ENCODE measurements around the gene SLITRK2.

The SLITRK2 gene

DNA sequence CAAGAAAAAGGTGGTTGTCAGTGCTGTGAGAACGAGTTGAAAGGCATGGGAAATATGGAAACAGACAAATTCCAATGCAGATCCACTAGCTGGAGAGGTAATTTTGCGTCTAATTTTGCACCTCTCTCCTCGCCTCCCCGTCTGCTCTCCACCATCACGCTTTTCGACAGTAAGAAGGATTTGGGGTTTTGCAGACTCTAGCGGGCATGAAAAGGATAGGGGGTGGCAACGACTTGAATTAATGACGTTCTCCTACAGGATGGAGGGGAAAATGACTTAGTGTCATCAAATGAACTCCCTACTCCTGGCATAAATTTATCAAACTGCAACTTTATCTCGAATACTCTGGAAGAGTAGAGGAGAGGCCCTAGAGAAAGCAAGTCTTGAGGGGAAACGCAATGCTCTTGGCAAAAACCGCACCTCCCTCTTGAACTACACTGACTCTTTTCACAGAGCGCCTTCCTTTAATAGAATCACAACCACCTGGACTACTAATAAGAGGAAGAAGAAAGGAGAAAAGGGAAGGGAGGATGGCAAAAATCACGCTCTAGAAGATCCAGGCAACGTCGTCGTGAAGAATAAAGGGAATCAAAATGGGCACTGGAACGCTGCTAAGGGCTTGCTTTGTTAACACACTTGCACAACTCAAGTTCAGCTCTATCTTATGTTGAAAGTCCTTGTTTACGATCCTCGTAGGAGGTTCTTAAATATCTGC is 871 bp upstream of the SLITRK2 start:
- peak overlapping the region; percentile 38 for H3K4me3 ChIP-seq (ENCODE audit: low read depth, low read length)
- no peaks in the 10 kb centered on the region for H3K27me3 ChIP-seq (replicated peaks)
- no peaks in the 10 kb centered on the region for H3K36me3 ChIP-seq (replicated peaks)

DNA sequence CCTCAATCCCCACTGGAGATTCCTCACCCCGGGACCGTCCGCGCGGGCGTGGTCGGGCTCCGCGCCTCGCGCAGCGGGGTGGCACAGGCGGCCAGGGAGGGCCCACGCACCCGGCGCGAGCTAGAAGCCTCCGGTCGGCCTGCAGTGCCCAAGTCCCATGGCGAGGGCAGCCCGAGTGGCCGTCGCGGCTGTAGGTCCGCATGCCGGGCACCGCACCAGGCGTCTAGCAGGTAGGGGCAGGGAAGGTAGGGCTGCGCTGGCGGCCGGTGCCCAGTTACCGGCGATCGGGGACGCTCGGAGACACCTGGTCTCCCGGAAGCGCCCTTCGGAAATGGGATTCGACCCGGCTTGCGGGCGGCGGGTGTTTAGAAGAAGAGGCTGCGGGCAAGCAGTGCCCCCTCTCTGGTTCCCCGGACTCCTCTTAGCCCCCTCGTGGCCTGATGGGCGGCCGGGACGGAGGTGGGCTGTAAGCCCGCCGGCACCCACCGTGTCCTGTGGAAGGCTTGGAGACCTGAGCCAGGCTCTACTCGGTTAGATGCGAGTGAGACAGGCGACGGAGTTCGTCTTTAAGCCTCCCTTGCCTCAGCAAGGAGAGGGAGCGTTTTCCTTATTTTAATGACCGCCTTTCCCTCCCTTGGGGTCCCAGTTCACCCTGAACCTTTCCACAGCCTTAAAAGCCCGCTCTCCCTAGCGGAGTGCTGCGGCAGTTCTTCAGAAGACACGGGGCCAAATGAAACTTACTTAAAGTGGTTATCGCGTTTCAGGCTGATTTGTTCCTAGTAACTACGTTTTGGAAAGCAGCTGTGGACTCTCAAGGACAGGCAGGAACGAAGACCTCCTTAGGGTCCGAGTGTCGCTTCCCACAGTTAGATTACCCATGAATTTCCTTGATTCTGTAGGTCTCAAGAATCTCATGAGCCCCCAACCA is 821 bp downstream of the SLITRK2 start:
- H3K27ac ChIP-seq: no peak overlapping the region
- H3K4me3 ChIP-seq (ENCODE audit: low read depth, low read length): peak overlapping the region; percentile 46
- DNase-seq: no peak
- no peaks in the 10 kb centered on the region for H3K36me3 ChIP-seq (replicated peaks)
- no peaks in the 10 kb centered on the region for H3K27me3 ChIP-seq (replicated peaks)
- TF ChIP-seq, protein P1, sequence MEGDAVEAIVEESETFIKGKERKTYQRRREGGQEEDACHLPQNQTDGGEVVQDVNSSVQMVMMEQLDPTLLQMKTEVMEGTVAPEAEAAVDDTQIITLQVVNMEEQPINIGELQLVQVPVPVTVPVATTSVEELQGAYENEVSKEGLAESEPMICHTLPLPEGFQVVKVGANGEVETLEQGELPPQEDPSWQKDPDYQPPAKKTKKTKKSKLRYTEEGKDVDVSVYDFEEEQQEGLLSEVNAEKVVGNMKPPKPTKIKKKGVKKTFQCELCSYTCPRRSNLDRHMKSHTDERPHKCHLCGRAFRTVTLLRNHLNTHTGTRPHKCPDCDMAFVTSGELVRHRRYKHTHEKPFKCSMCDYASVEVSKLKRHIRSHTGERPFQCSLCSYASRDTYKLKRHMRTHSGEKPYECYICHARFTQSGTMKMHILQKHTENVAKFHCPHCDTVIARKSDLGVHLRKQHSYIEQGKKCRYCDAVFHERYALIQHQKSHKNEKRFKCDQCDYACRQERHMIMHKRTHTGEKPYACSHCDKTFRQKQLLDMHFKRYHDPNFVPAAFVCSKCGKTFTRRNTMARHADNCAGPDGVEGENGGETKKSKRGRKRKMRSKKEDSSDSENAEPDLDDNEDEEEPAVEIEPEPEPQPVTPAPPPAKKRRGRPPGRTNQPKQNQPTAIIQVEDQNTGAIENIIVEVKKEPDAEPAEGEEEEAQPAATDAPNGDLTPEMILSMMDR (IDR thresholded peaks at IDR 0.05; ENCODE audit: low read depth, low read length, missing control alignments): no peak
- in situ Hi-C loops (cut with HindIII; ENCODE audit: low pct_ligation_motif_present, low sequenced_read_pairs): no loop called here

More for the DNA sequence above, 871 bp upstream of the SLITRK2 start:
- in situ Hi-C loops (cut with HindIII; ENCODE audit: low pct_ligation_motif_present, low sequenced_read_pairs): no loop called here
- H3K27ac ChIP-seq: no peak overlapping the region
- TF ChIP-seq, protein P1 (IDR thresholded peaks at IDR 0.05; ENCODE audit: low read depth, low read length, missing control alignments): no peak
- DNase-seq: no peak

- H3K4me3 ChIP-seq (ENCODE audit: low read depth, low read length): no peak overlapping the region
- no peak overlapping the region for H3K27ac ChIP-seq
- no peaks in the 10 kb centered on the region for H3K36me3 ChIP-seq (replicated peaks)
- TF ChIP-seq, protein P1 (IDR thresholded peaks at IDR 0.05; ENCODE audit: low read depth, low read length, missing control alignments): no peak
- no peak for DNase-seq
- no peaks in the 10 kb centered on the region for H3K27me3 ChIP-seq (replicated peaks)
- in situ Hi-C loops (cut with HindIII; ENCODE audit: low pct_ligation_motif_present, low sequenced_read_pairs): no loop called here
These were observed 3.2 kb downstream of the SLITRK2 start for GRCh38 chrX:145820825-145821224.

GRCh38 chrX:145821291-145821897 is 3.8 kb downstream of the SLITRK2 start:
- Histone ChIP-seq H3K27me3 (replicated peaks) (no peaks in the 10 kb centered on the region), H3K4me3 (ENCODE audit: low read depth, low read length) (peak overlapping the region; percentile 24), H3K36me3 (replicated peaks) (no peaks in the 10 kb centered on the region), H3K27ac (no peak overlapping the region)
- in situ Hi-C loops (cut with HindIII; ENCODE audit: low pct_ligation_motif_present, low sequenced_read_pairs): no loop called here
- TF ChIP-seq, protein P1 (IDR thresholded peaks at IDR 0.05; ENCODE audit: low read depth, low read length, missing control alignments): no peak
- DNase-seq: no peak

- in situ Hi-C loops (cut with HindIII; ENCODE audit: low pct_ligation_motif_present, low sequenced_read_pairs): no loop called here
- TF ChIP-seq, protein P1 (IDR thresholded peaks at IDR 0.05; ENCODE audit: low read depth, low read length, missing control alignments): no peak
- no peak for DNase-seq
- Histone ChIP-seq H3K4me3 (ENCODE audit: low read depth, low read length) (no peak overlapping the region), H3K27me3 (replicated peaks) (no peaks in the 10 kb centered on the region), H3K27ac (no peak overlapping the region), H3K36me3 (replicated peaks) (no peaks in the 10 kb centered on the region)
These were observed 4.4 kb downstream of the SLITRK2 start for GRCh38 chrX:145821898-145822571.

Measured in brain microvascular endothelial cell (primary cell).